GM10248 (cell line): Measurements from ENCODE around the gene VDR.

Source experiments
- CTCF ChIA-PET: fragments of 300-600 bp; sonication (Branson Sonifier 250); formaldehyde crosslinking; extraction: SDS; loops from one replicate; lab custom pipeline; 2021; ENCODE audit warnings: antibody characterized with exemption; lab: Yijun Ruan, JAX
- POLR2A ChIA-PET: fragments of 350-650 bp; sonication (Branson Sonifier 250); formaldehyde crosslinking; extraction: SDS; loops from one replicate; lab custom pipeline; 2020; ENCODE audit warnings: antibody characterized with exemption; lab: Yijun Ruan, JAX
- DNase-seq: peaks from one replicate; pipeline ENCODE4 v3.0.0; 2012; ENCODE audit errors: extremely low spot score
- TF ChIP-seq, protein P1 (sequence below): IDR thresholded peaks from 2 replicates; pipeline ENCODE4 v1.5.1; 2012; ENCODE audit warnings: mild to moderate bottlenecking, low read depth; ENCODE audit errors: extremely low read depth, missing control alignments, control extremely low read depth

VDR gene

GRCh38 chr12:47885566-47885965 is 19.2 kb downstream of the VDR start:
- TF ChIP-seq, protein P1, sequence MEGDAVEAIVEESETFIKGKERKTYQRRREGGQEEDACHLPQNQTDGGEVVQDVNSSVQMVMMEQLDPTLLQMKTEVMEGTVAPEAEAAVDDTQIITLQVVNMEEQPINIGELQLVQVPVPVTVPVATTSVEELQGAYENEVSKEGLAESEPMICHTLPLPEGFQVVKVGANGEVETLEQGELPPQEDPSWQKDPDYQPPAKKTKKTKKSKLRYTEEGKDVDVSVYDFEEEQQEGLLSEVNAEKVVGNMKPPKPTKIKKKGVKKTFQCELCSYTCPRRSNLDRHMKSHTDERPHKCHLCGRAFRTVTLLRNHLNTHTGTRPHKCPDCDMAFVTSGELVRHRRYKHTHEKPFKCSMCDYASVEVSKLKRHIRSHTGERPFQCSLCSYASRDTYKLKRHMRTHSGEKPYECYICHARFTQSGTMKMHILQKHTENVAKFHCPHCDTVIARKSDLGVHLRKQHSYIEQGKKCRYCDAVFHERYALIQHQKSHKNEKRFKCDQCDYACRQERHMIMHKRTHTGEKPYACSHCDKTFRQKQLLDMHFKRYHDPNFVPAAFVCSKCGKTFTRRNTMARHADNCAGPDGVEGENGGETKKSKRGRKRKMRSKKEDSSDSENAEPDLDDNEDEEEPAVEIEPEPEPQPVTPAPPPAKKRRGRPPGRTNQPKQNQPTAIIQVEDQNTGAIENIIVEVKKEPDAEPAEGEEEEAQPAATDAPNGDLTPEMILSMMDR, result no peak
- ChIA-PET CTCF (interaction anchor here (1.2 to 14.2 kb wide), 12 partner anchors 12 to 272 kb away, joined by 3 to 145 read pairs (median 6); partner anchors contain the start of genes ASB8 and TMEM106C), POLR2A (interaction anchor here (0.8 to 1.1 kb wide), 2 partner anchors 14 to 20 kb away, joined by 4 to 5 read pairs; no protein-coding TSS in a partner anchor)
- DNase-seq, result no peak

GRCh38 chr12:47885012-47885501 is 19.7 kb downstream of the VDR start:
- TF ChIP-seq, protein P1, result no peak
- CTCF ChIA-PET, result interaction anchor here (1.0 to 14.2 kb wide), 11 partner anchors 13 to 273 kb away, joined by 3 to 145 read pairs (median 6); partner anchors contain the start of genes ASB8 and VDR
- POLR2A ChIA-PET, result interaction anchor here (0.8 to 1.1 kb wide), 2 partner anchors 15 to 20 kb away, joined by 4 to 5 read pairs; no protein-coding TSS in a partner anchor
- DNase-seq, result peak; percentile 71

- ChIA-PET POLR2A (interaction anchor here (1.1 kb wide), 1 partner anchor 21 kb away, joined by 5 read pairs; no protein-coding TSS in a partner anchor), CTCF (interaction anchor here (1.0 to 14.2 kb wide), 10 partner anchors 13 to 273 kb away, joined by 3 to 145 read pairs (median 6); partner anchors contain the start of genes ASB8 and VDR)
- no peak for DNase-seq
- TF ChIP-seq, protein P1, result no peak
These were observed 20.3 kb downstream of the VDR start for GRCh38 chr12:47884501-47884900.

GRCh38 chr12:47883663-47884195 is 21.1 kb downstream of the VDR start:
- CTCF ChIA-PET, result interaction anchor here (0.8 to 14.2 kb wide), 12 partner anchors 12 to 142 kb away, joined by 3 to 145 read pairs (median 4); partner anchors contain the start of gene VDR
- DNase-seq, result no peak
- POLR2A ChIA-PET, result no interaction called here
- TF ChIP-seq, protein P1, result no peak

- peak; percentile 75 for DNase-seq
- CTCF ChIA-PET, result interaction anchor here (0.8 to 14.2 kb wide), 9 partner anchors 11 to 107 kb away, joined by 3 to 145 read pairs (median 3); partner anchors contain the start of gene VDR
- TF ChIP-seq, protein P1, result no peak
- POLR2A ChIA-PET, result no interaction called here
These were observed 21.8 kb downstream of the VDR start for GRCh38 chr12:47882781-47883546.

DNA sequence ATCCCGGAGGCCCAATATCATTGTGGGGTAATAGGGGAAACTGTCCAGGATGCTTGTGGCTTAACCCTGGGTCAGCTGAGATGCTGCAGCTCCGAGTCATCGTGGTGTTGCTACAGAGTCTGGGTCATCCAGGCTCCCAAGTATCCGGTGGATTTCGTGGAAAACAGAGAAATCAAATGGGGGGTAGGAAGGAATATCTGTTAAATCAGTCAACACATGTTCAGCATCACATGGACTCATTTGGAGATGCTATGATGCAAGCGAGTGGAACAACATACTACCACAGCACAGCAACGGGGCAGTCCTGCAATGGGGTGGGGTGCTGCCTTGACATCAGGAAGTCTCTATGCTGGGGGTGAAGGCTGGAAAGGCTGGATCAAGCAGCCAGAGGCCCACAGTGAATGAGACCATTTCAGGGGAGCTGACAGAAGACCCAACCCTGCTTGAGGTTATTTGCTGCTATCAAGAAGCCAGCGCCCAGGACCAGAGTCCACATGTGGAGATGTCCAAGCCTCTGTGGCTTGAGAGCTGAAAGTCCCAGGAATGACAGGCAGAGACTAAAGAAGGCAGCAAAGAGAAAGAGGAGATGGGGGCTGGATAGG is 22.9 kb downstream of the VDR start:
- DNase-seq, result no peak
- ChIA-PET POLR2A (no interaction called here), CTCF (interaction anchor here (1.7 to 14.2 kb wide), 3 partner anchors 10 to 68 kb away, joined by 4 to 145 read pairs (median 39); no protein-coding TSS in a partner anchor)
- TF ChIP-seq, protein P1, result no peak
